Sigmoid colon (tissue), 7 donors: Measurements from ENCODE around the gene NDUFA6. TPM values are rescaled to one million over a fixed set of nuclear protein-coding genes. Genes with fewer than 3 reads are reported as not detected.
"Not testable (repeated sequence)": the region's sequence is repeated elsewhere in the genome, so short reads cannot be mapped to it uniquely, and the experiment has no call there.

Experiments used
- DNase-seq: peaks from one replicate; pipeline ENCODE4 v3.0.0-alpha.2; 2019
- H3K27ac ChIP-seq, 4 donors: fragments of 200-600 bp; sonication (generic); one replicate each; pipeline ENCODE4 v1.5.1; 2016 to 2019; ENCODE audit warnings: mild to moderate bottlenecking in 1 of 4
- H3K27me3 ChIP-seq, 3 donors: fragments of 200-600 bp; sonication (generic); one replicate each; pipeline ENCODE4 v1.5.1; 2019; ENCODE audit warnings: mild to moderate bottlenecking in 1 of 3
- H3K36me3 ChIP-seq, 4 donors: fragments of 200-600 bp; sonication (generic); one replicate each; pipeline ENCODE4 v1.5.1; 2016 to 2019
- H3K4me1 ChIP-seq, 4 donors: fragments of 200-600 bp; sonication (generic); one replicate each; pipeline ENCODE4 v1.5.1; 2017 to 2019
- H3K4me3 ChIP-seq, 4 donors: fragments of 200-600 bp; sonication (generic); one replicate each; pipeline ENCODE4 v1.5.1; 2017 to 2019; ENCODE audit warnings: mild to moderate bottlenecking in 2 of 4, moderate library complexity in 1 of 4
- H3K9me3 ChIP-seq, 4 donors: fragments of 200-600 bp in 3 of 4; sonication (generic) in 3 of 4; one replicate each; pipeline versions ENCODE4 v1.5.1 to v1.6.1; 2013 to 2019
- CTCF ChIP-seq, 4 experiments: fragments of 450-650 bp in 3 of 4; fragments of 200-600 bp in 1 of 4; IDR thresholded peaks; one replicate each; pipeline ENCODE4 v1.5.1; 2016 to 2019; ENCODE audit warnings: antibody characterized with exemption in 4 of 4, mild to moderate bottlenecking in 3 of 4, moderate library complexity in 2 of 4
- EP300 ChIP-seq, 4 donors: sonication (generic); formaldehyde crosslinking; IDR thresholded peaks; one replicate each; pipeline ENCODE4 v1.6.1; 2017; ENCODE audit warnings: antibody characterized with exemption in 4 of 4
- POLR2A ChIP-seq, 2 donors: fragments of 450-650 bp; IDR thresholded peaks; one replicate each; pipeline ENCODE4 v1.6.1; 2016; ENCODE audit warnings: antibody characterized with exemption in 2 of 2, mild to moderate bottlenecking in 2 of 2, moderate library complexity in 2 of 2
- POLR2AphosphoS5 ChIP-seq, 4 donors: sonication (generic); formaldehyde crosslinking; IDR thresholded peaks; one replicate each; pipeline ENCODE4 v1.6.1; 2017; ENCODE audit warnings: antibody characterized with exemption in 4 of 4
- WGBS, 2 donors: extraction: QIAGEN DNeasy Blood & Tissue Kit; methylation state at CpG; one replicate each; pipeline ENCODE4 v1.1.7; 2013; 5-methylcytosine and 5-hydroxymethylcytosine counted together
- intact Hi-C: fragments of 100-400 bp; cut with DNase I; formaldehyde crosslinking; loops from one replicate; pipeline ENCODE4 v1.15.1; 2023
- polyA plus RNA-seq, 3 donors: library from polyadenylated mRNA; stranded (reverse); fragments of 200-250 nt; gene quantifications; one replicate each; pipeline ENCODE4 v1.2.3, GENCODE V29; 2013
- total RNA-seq, 4 donors: library from RNA; depleted of rRNA; stranded (reverse); fragments of >200 nt; gene quantifications; one replicate each; pipeline ENCODE4 v1.1.0, GENCODE V29; 2016
- donor health status: healthy with polysubstance abuse.
- donor health status: Bipolar disorder and iron deficiency.
- donor health status: healthy.

Gene NDUFA6
- total and polyA plus RNA-seq, 7 donors = 61.8 to 248 (median 104) TPM

GRCh38 chr22:42127606-42128005 is 37.0 kb upstream of the NDUFA6 start:
- Histone ChIP-seq H3K36me3 (no peaks in the 10 kb centered on the region), H3K9me3 (no peaks in the 10 kb centered on the region), H3K4me3 (no peak overlapping the region), H3K27me3 (no peaks in the 10 kb centered on the region), H3K27ac (no peak overlapping the region), H3K4me1 (no peaks in the 10 kb centered on the region)
- 89 to 91% methylated on average over 16 of the region's 16 CpGs for WGBS, 2 donors
- DNase-seq = no peak
- TF ChIP-seq POLR2A (IDR thresholded peaks at IDR 0.05) = no peak
- no peak for TF ChIP-seq CTCF (IDR thresholded peaks at IDR 0.05)
- TF ChIP-seq EP300 (IDR thresholded peaks at IDR 0.05) = no peak
- no peak for TF ChIP-seq POLR2AphosphoS5 (IDR thresholded peaks at IDR 0.05)
- intact Hi-C loops = no loop called here

DNA sequence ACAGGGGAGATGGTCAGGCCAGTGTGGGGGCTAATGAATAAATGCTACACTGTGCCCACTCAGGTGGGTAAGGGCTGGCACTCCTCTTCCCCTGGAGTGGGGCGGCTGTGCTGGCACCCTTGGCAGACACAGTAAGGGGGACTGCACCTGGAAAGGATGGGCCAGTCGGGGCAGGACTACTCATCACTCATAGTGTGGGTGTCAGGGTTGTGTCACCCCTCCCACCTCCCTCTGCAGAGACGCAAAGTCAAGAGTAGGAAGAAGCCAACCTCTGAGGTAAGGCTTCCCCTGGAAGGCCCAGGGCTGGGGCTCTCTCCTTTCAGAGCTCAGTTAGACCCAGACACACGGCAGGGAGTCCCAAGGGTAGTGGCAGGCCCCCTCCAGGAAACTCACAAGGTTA is 33.0 kb upstream of the NDUFA6 start:
- H3K9me3 ChIP-seq, H3K36me3 ChIP-seq, H3K4me1 ChIP-seq, H3K4me3 ChIP-seq, intact Hi-C loops, DNase-seq, H3K27me3 ChIP-seq, H3K27ac ChIP-seq: not testable (repeated sequence)
- WGBS, 2 donors = no CpG with 5 or more reads among the region's 4 CpGs

DNA sequence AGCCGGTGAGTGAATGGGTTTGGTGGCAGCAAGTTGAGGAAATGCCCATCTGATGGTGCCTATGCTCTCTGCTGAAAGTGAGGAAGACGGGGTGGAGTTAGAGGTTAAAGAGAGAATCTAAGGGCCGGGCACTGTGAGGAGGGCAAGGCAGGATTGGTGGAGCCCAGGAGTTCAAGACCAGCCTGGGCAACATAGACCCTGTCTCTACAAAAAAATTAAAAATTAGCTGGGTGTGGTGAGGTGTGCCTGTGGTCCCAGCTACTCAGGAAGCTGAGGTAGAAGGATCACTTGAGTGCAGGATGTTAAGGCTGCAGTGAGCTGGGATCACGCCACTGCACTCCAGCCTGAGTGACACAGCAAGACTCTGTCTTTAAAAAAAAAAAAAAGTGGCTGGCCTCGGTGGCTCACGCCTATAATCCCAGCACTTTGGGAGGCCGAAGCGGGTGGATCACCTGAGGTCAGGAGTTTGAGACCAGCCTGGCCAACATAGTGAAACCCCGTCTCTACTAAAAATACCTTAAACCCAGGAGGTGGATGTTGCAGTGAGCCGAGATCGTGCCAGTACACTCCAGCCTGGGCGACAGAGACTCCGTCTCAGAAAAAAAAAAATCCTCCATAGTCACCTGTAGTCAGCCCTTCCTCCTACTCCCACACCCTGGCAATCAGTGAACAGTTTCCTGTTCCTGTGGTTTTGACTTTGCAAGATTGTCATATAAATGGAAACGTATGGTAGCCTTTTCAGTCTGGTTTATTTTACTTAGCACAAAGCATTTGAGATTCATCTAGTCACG is 29.9 kb upstream of the NDUFA6 start:
- H3K27me3 ChIP-seq, H3K4me1 ChIP-seq, H3K4me3 ChIP-seq, intact Hi-C loops, DNase-seq, H3K9me3 ChIP-seq, H3K27ac ChIP-seq, H3K36me3 ChIP-seq: not testable (repeated sequence)
- 27 to 34% methylated on average over 15 of the region's 15 CpGs for WGBS, 2 donors

- intact Hi-C loops = no loop called here
- no peak overlapping the region for H3K27ac ChIP-seq
- no peak overlapping the region for H3K4me3 ChIP-seq
- no peaks in the 10 kb centered on the region for H3K27me3 ChIP-seq
- DNase-seq = no peak
- TF ChIP-seq POLR2AphosphoS5 (IDR thresholded peaks at IDR 0.05) (no peak), EP300 (IDR thresholded peaks at IDR 0.05) (no peak), POLR2A (IDR thresholded peaks at IDR 0.05) (no peak), CTCF (IDR thresholded peaks at IDR 0.05) (no peak)
- peaks cover 0 to 9% (median 0%) of the 10 kb centered on the region in 4 donors for H3K9me3 ChIP-seq
- no peaks in the 10 kb centered on the region for H3K4me1 ChIP-seq
- H3K36me3 ChIP-seq = no peaks in the 10 kb centered on the region
- 45 to 77% methylated on average over 4 of the region's 4 CpGs for WGBS, 2 donors
These were observed 26.4 kb upstream of the NDUFA6 start for GRCh38 chr22:42116848-42117424.

DNA sequence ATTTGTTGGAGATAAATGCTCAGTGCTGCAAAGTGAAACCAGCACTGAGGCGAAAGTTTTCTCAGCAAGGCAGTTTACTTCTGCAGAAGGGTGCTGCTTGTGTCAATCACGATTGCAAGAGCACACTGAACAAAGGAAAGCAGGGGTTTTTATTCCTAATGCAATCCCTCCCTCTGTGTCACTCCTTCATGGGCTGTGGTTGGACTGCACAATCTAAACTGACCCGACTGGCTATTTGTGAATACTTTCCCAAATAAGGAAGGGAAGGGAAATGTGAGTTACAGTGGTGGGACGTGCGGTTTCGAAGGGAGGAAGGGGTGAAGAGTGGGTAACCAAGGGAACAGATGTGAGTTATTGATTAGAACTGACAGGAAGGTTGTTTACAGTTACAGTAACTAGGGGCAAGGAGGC is 24.9 kb upstream of the NDUFA6 start:
- DNase-seq, H3K27me3 ChIP-seq, H3K4me3 ChIP-seq, H3K4me1 ChIP-seq, intact Hi-C loops, H3K27ac ChIP-seq, H3K9me3 ChIP-seq, H3K36me3 ChIP-seq: not testable (repeated sequence)
- WGBS, 2 donors = 93 to 98% methylated on average over 6 of the region's 6 CpGs

GRCh38 chr22:42114721-42115120 is 24.1 kb upstream of the NDUFA6 start:
- H3K27me3 ChIP-seq = no peaks in the 10 kb centered on the region

DNA sequence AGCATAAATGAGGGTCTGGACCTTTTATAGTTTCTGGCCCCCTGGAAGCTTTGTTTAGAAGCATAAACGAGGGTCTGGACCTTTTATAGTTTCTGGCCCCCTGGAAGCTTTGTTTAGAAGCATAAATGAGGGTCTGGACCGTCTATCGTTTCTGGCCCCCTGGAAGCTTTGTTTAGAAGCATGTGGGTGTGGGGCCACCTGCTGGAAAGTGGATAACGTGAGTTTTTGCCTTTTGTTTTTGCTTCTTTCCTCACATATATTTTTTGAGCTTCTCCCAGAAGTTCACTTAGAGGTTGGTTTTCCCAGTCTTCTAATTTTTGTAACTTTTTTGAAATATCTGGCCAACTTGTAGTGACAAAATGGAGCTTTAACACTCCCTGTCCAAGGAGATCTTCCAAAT is 22.2 kb upstream of the NDUFA6 start:
- H3K9me3 ChIP-seq, H3K4me1 ChIP-seq, intact Hi-C loops, H3K36me3 ChIP-seq, H3K27ac ChIP-seq, DNase-seq, H3K27me3 ChIP-seq, H3K4me3 ChIP-seq: not testable (repeated sequence)
- WGBS, 2 donors = 14 to 22% methylated on average over 4 of the region's 4 CpGs

More at GRCh38 chr22:42114721-42115120, 24.1 kb upstream of the NDUFA6 start:
- 96% methylated on average over 7 of the region's 7 CpGs for WGBS, 2 donors
- no peaks in the 10 kb centered on the region for H3K4me1 ChIP-seq
- DNase-seq = no peak
- TF ChIP-seq POLR2A (IDR thresholded peaks at IDR 0.05) (no peak), POLR2AphosphoS5 (IDR thresholded peaks at IDR 0.05) (no peak)
- H3K36me3 ChIP-seq = no peaks in the 10 kb centered on the region
- H3K27ac ChIP-seq = no peak overlapping the region
- intact Hi-C loops = no loop called here
- H3K4me3 ChIP-seq = no peak overlapping the region
- peaks cover 0 to 9% (median 0%) of the 10 kb centered on the region in 4 donors for H3K9me3 ChIP-seq
